GM06990 (cell line): Measurements from ENCODE around the gene MAS1L.

Source experiments
- DNase-seq: peaks from one replicate; pipeline ENCODE4 v3.0.0-alpha.2; 2011; ENCODE audit not compliant: insufficient read length; ENCODE audit errors: extremely low read depth
- H3K27me3 ChIP-seq: replicated peaks from 2 replicates; pipeline ENCODE4 v1.6.0; 2011; ENCODE audit warnings: low read length; ENCODE audit not compliant: control insufficient read depth, insufficient read depth
- H3K36me3 ChIP-seq: 2 replicates; pipeline ENCODE4 v1.5.1; 2011; ENCODE audit warnings: low read length; ENCODE audit not compliant: control insufficient read depth, insufficient read depth
- H3K4me3 ChIP-seq: replicated peaks from 2 replicates; pipeline ENCODE4 v1.5.1; 2011; ENCODE audit warnings: low read depth, mild to moderate bottlenecking, control low read depth, low read length
- CTCF ChIP-seq: IDR thresholded peaks from 2 replicates; pipeline ENCODE4 v1.5.1; 2011; ENCODE audit warnings: low read length, control low read depth, mild to moderate bottlenecking, inconsistent platforms; ENCODE audit not compliant: insufficient read depth, poor library complexity, severe bottlenecking

MAS1L gene

GRCh38 chr6:29465801-29466200 lies 22.0 kb downstream of the MAS1L start:
- TF ChIP-seq CTCF = no peak
- no peak for DNase-seq
- H3K4me3 ChIP-seq = no peak overlapping the region
- H3K27me3 ChIP-seq = no peaks in the 10 kb centered on the region
- H3K36me3 ChIP-seq = no peaks in the 10 kb centered on the region

GRCh38 chr6:29465279-29465678 lies 22.5 kb downstream of the MAS1L start:
- no peaks in the 10 kb centered on the region for H3K27me3 ChIP-seq
- no peak for DNase-seq

GRCh38 chr6:29462022-29462421 lies 25.7 kb downstream of the MAS1L start:
- no peak overlapping the region for H3K4me3 ChIP-seq
- no peaks in the 10 kb centered on the region; the same call in 1 of the 2 replicates for H3K27me3 ChIP-seq
- TF ChIP-seq CTCF = no peak
- DNase-seq = no peak
- H3K36me3 ChIP-seq = no peaks in the 10 kb centered on the region

More at GRCh38 chr6:29465279-29465678, 22.5 kb downstream of the MAS1L start:
- Histone ChIP-seq H3K36me3 (no peaks in the 10 kb centered on the region), H3K4me3 (no peak overlapping the region)
- no peak for TF ChIP-seq CTCF

- DNase-seq = no peak
- no peaks in the 10 kb centered on the region for H3K36me3 ChIP-seq
- H3K27me3 ChIP-seq = no peaks in the 10 kb centered on the region; the same call in 1 of the 2 replicates
- TF ChIP-seq CTCF = no peak
- no peak overlapping the region for H3K4me3 ChIP-seq
Observed at GRCh38 chr6:29461021-29461814, 26.5 kb downstream of the MAS1L start.

GRCh38 chr6:29456971-29457370 lies 30.8 kb downstream of the MAS1L start, which contains the start of the genes OR11A1 and OR2H1:
Gene OR11A1, minus strand, starts transcription at chr6:29457071. Its CDS starts 29,430 bp downstream, at chr6:29427641.
Gene OR2H1, plus strand, starts transcription at chr6:29457155. Its CDS starts 4,615 bp downstream, at chr6:29461770.
- Histone ChIP-seq H3K27me3 (no peaks in the 10 kb centered on the region; the same call in 1 of the 2 replicates), H3K36me3 (no peaks in the 10 kb centered on the region), H3K4me3 (no peak within 1 kb of the TSS)
- TF ChIP-seq CTCF = no peak
- no peak for DNase-seq
